ENCODE measurements around the gene UHRF2. TPM values are rescaled to one million over a fixed set of nuclear protein-coding genes. Genes with fewer than 3 reads are reported as not detected.

Gene UHRF2
- total RNA-seq, 2 experiments from 2014 or later: 141 to 149 TPM

DNA sequence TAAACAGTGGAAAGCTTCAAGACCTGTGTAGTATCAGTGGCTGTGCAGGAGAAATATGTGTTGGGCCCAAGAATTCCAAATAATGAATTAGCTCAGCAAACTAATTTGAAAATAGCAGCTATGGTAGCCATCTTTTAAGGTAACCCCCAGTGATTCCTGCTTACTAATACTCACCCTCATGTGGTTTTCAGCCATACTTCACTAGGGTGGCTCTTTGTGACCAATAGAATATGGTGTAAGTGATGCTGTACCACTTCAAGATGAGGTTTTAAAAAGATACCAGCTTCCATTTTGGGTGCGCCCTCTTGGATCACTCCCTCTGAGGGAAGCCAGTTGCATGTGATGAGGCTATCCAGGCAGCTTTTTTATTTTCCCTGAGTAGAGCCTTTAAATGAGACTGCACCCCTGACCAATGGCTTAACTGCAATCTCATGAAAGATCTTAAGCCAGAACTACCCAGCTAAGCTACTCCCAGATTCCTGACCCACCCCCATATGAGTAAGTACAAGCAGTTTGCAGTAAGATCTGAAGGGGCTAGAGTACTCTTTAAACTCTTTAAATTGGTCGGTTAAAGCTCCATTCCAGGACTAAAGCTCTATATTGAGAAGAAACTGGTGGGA is 58.3 kb downstream of the UHRF2 start:
- no peaks in the 10 kb centered on the region for H3K4me1 ChIP-seq (ENCODE audit: insufficient read depth, low read length)
- CTCF ChIA-PET: interaction anchor here (1.5 kb wide), 2 partner anchors 18 to 29 kb away, joined by 3 read pairs; no protein-coding TSS in a partner anchor
- H3K36me3 Mint-ChIP-seq (ENCODE audit: low read depth): peaks cover 66% of the 10 kb centered on the region

DNA sequence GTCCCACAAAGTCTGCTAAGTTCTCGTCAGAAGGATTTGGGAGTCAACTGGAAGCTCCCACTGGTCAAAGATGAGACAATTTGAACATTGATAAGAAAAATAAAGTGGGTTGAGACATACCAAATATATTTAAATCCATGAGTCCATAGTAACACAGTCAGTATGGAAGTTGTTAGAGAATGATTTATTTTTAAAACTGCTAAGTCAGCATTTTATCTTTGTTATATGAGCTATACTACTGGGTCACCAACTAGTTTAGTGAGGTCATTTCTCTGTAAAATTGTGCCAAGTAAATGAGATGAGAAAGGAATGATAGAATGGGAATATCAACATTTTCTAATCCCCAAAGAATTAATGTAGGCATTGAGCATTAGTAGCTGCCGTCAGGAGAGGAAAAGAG is 60.2 kb downstream of the UHRF2 start:
- H3K27ac Mint-ChIP-seq: peak overlapping the region; percentile 11
- no peak overlapping the region for H3K4me3 Mint-ChIP-seq
- intact Hi-C loops (cut with DNase I, micrococcal nuclease): loop anchor here in 1 of 2 experiments (5.0 to 10.0 kb wide), 2 partner anchors 61 to 532 kb away; partner anchors contain the start of gene UHRF2

More for the DNA sequence above, 58.3 kb downstream of the UHRF2 start:
- Mint-ChIP-seq H3K27ac (peak overlapping the region; percentile 11), H3K4me3 (no peak overlapping the region), H3K9me3 (no peaks in the 10 kb centered on the region), H3K27me3 (no peaks in the 10 kb centered on the region), H3K4me1 (ENCODE audit: low read depth) (peaks cover 33% of the 10 kb centered on the region)
- H3K9me3 ChIP-seq (ENCODE audit: control insufficient read depth in 1 of 2, insufficient read depth in 1 of 2, low read length in 2 of 2): no peaks in the 10 kb centered on the region
- ATAC-seq (ENCODE audit: poor library complexity) (no peak), DNase-seq (no peak)
- no peaks in the 10 kb centered on the region for H3K27me3 ChIP-seq (ENCODE audit: control insufficient read depth in 1 of 2, insufficient read depth in 2 of 2, low read length in 2 of 2)
- H3K27ac ChIP-seq (ENCODE audit: low read depth in 1 of 2, low read length in 2 of 2): no peak overlapping the region
- POLR2A ChIA-PET: interaction anchor here (0.6 to 1.5 kb wide), 3 partner anchors 9 to 58 kb away, joined by 3 to 7 read pairs (median 4); partner anchors contain the start of gene UHRF2
- H3K4me3 ChIP-seq (ENCODE audit: low read length): no peak overlapping the region
- TF ChIP-seq CTCF (IDR thresholded peaks at IDR 0.05): no peak
- H3K36me3 ChIP-seq (ENCODE audit: insufficient read depth, low read length): peaks cover 14% of the 10 kb centered on the region
- intact Hi-C loops (cut with DNase I, micrococcal nuclease): loop anchor here in 1 of 2 experiments (5.0 to 10.0 kb wide), 2 partner anchors 59 to 533 kb away; partner anchors contain the start of gene UHRF2

DNA sequence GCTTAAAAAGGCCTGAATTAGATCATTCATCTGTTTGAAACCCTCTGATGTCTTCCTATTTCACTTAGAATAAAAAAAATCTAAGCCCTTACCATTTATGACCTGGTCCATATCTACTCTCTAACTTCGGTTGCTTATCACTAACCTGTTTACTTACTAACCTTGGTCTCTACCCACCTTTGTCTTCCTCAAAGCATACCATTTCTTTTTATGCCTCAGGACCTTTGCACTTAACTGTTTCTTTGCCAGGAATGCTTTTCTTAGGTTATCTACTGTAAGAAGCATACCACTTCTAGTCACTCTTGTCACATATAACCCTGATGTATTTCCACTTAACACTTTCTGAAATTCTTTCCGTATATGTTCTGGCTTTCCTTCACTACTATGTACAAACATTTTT is 67.0 kb downstream of the UHRF2 start:
- Mint-ChIP-seq H3K9me3 (no peaks in the 10 kb centered on the region), H3K27ac (no peak overlapping the region), H3K4me3 (no peak overlapping the region), H3K36me3 (ENCODE audit: low read depth) (peaks cover 35% of the 10 kb centered on the region), H3K4me1 (ENCODE audit: low read depth) (no peaks in the 10 kb centered on the region), H3K27me3 (no peaks in the 10 kb centered on the region)
- ATAC-seq (ENCODE audit: poor library complexity): no peak
- DNase-seq: no peak
- Histone ChIP-seq H3K27ac (ENCODE audit: low read depth in 1 of 2, low read length in 2 of 2) (no peak overlapping the region), H3K4me1 (ENCODE audit: insufficient read depth, low read length) (no peaks in the 10 kb centered on the region), H3K27me3 (ENCODE audit: control insufficient read depth in 1 of 2, insufficient read depth in 2 of 2, low read length in 2 of 2) (no peaks in the 10 kb centered on the region), H3K9me3 (ENCODE audit: control insufficient read depth in 1 of 2, insufficient read depth in 1 of 2, low read length in 2 of 2) (no peaks in the 10 kb centered on the region), H3K36me3 (ENCODE audit: insufficient read depth, low read length) (peaks cover 75% of the 10 kb centered on the region), H3K4me3 (ENCODE audit: low read length) (no peak overlapping the region)
- ChIA-PET CTCF (no interaction called here), POLR2A (interaction anchor here (1.8 kb wide), 1 partner anchor 67 kb away, joined by 9 read pairs; the partner anchor contains the start of gene UHRF2)
- intact Hi-C loops (cut with DNase I, micrococcal nuclease): loop anchor here in 1 of 2 experiments (10.0 kb wide), 1 partner anchor 525 kb away; no protein-coding TSS in a partner anchor
- no peak for TF ChIP-seq CTCF (IDR thresholded peaks at IDR 0.05)

More for the DNA sequence above, 60.2 kb downstream of the UHRF2 start:
- no peak for ATAC-seq (ENCODE audit: poor library complexity)
- Histone ChIP-seq H3K36me3 (ENCODE audit: insufficient read depth, low read length) (peaks cover 23% of the 10 kb centered on the region), H3K4me3 (ENCODE audit: low read length) (no peak overlapping the region), H3K4me1 (ENCODE audit: insufficient read depth, low read length) (no peaks in the 10 kb centered on the region), H3K27ac (ENCODE audit: low read depth in 1 of 2, low read length in 2 of 2) (no peak overlapping the region), H3K9me3 (ENCODE audit: control insufficient read depth in 1 of 2, insufficient read depth in 1 of 2, low read length in 2 of 2) (no peaks in the 10 kb centered on the region), H3K27me3 (ENCODE audit: control insufficient read depth in 1 of 2, insufficient read depth in 2 of 2, low read length in 2 of 2) (no peaks in the 10 kb centered on the region)
- no peak for TF ChIP-seq CTCF (IDR thresholded peaks at IDR 0.05)
- Mint-ChIP-seq H3K4me1 (ENCODE audit: low read depth) (peaks cover 23% of the 10 kb centered on the region), H3K27me3 (no peaks in the 10 kb centered on the region), H3K36me3 (ENCODE audit: low read depth) (peaks cover 51% of the 10 kb centered on the region), H3K9me3 (no peaks in the 10 kb centered on the region)
- POLR2A ChIA-PET: interaction anchor here (1.8 kb wide), 1 partner anchor 60 kb away, joined by 10 read pairs; the partner anchor contains the start of gene UHRF2
- CTCF ChIA-PET: no interaction called here
- no peak for DNase-seq
